ENCODE data around the gene UBE2V1.

Gene UBE2V1

DNA sequence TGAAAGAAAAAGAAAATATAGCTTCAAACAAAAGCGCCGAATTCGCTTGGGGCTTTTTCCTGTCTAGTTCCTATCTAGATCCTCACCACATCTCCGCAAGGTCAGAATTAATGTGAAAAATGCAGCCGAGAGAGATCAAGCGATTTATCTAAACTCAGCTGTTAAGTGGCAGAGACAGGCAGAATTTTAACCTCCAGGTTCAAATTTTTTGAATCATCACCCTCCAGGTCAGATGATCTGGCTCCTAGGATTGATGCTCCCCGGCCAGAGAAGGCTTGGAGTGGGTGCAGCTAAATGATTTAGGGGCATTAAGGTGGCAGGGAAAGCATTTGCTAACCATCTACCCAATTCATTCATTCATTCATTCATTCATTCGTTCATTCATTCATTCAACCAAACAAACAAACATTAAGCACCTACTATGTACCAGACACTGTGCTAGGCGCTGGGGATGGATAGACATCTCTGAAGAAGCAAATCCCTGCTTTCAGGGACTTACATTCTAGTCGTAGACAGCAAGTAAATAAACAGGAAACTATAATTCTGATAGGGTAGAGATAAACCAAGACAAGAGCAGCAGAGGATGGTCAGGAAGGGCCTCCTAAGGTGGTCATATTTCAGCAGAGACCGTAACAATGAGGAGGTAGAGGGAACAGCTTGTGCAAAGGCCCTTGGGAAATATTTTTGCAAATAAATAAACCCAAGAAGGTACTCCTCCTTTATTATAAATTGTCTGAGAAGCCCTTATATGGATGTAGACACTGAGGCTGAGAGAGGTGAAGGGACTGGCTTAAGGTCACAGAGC, 672 bp upstream of the UBE2V1 start:
- no peak for TF ChIP-seq GATA3 (IDR thresholded peaks at IDR 0.05; ENCODE audit: low read depth, low read length)
- 0 out of 2 replicates have a peak, but pooled peaks have one; percentile 32 for TF ChIP-seq GATA2 (IDR thresholded peaks at IDR 0.05; ENCODE audit: low read depth, low read length)

DNA sequence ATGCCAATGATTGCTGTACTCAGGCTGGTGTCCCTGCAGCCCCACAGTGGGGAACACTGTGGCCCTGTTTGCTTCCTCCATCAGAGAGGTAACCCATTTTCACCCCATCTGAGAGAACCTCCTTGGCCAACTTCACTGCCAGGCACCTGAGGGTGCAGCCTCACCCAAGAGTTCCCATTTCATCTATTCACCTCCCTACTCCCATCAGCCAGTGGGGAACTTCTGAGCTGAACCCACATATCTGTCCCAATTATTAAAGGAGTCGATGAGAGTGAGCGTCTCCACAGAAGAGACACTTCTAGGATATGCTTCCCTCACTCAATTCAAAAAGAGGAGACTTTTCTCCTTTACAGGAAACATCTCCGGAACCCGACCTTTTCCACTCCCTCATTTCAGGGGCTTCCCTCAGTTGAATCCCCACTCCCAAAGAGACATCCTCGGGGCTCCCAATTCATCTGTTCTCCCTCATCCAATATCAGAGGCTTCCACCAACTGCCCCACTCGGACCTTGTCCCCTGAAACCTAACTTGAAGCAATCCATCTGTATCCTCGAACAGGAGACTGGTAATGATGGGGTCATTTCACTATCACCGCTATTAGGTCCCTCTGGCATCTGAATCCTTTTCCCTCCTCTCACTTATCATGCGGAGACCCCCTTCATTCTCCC, 988 bp downstream of the UBE2V1 start:
- TF ChIP-seq GATA2 (IDR thresholded peaks at IDR 0.05; ENCODE audit: low read depth, low read length) (no peak), GATA3 (IDR thresholded peaks at IDR 0.05; ENCODE audit: low read depth, low read length) (no peak)

DNA sequence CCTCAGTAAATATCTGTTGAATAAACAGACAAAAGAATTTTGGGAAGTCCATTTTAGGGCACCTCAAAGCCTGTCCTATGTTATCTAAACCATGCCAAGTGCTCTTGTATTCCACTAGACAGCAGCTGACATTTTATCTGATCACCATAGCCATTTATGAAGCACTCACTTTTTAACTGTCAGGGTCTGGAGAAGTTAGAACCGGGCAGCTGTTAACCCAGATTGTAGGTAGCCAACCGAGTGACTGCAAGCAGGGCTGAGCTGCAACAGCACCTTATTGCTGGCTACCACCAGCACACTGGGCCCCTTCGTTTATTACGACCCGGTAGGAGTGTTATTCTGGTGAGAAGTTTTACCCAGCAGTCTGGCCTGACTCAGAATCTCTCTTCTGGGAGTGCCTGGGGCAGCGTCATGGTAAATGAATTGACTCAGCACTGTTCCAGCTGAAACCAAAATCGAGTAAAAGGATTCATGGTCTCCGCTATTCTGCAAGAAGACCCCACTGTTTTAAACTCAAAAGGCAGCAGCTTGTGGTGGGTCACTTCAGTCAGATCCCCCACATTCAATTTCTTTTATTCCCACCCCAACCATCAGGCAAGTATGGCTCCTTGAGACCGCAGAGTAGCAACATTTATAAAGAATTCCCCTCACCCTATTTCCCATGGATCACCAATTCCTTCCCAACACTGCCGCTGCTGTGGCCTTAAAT, 1.7 kb downstream of the UBE2V1 start:
- TF ChIP-seq GATA3 (IDR thresholded peaks at IDR 0.05; ENCODE audit: low read depth, low read length) (no peak), GATA2 (IDR thresholded peaks at IDR 0.05; ENCODE audit: low read depth, low read length) (no peak)

DNA sequence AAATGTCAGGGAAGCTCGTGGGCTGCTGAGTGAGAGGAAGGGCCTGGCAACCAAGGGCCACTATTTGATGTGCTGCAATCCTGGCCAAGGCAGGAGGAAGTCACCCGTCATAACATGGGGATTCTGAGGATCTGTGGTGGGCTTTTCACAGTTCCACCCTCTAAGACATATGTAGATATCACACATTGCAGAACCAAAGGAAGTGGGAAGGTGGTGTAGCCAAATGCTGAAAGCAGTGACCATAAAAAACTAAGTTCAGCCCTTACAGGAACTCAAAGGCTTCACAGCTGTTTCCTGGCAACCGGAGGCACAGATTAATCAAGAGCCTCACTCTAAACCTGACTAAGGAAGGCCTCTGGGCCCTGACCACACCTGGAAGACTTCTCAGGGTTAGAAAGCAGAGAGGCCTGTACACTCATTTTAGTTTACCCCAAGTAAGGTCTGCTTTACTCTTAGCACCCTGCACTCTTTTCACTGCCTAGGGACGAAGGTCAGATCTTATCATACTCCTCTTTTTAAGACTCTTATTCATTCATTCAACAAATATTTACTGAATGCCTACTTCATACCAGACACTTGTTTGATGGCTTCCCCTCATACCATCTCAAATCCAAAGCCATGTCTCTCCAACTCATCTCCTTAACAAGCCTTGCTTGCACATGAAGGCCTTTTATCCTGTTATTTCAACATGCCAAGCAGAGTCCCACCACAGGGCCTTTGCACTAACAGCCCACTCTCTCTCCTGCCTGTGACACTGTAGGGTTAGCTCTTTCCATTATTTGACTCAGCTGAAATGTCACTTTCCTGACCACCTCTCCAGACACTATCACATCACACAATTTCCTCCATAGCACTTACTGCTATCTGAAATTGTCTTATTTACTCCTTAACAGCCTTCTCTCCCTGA, 2.6 kb downstream of the UBE2V1 start:
- TF ChIP-seq GATA3 (IDR thresholded peaks at IDR 0.05; ENCODE audit: low read depth, low read length) (no peak), GATA2 (IDR thresholded peaks at IDR 0.05; ENCODE audit: low read depth, low read length) (no peak)

DNA sequence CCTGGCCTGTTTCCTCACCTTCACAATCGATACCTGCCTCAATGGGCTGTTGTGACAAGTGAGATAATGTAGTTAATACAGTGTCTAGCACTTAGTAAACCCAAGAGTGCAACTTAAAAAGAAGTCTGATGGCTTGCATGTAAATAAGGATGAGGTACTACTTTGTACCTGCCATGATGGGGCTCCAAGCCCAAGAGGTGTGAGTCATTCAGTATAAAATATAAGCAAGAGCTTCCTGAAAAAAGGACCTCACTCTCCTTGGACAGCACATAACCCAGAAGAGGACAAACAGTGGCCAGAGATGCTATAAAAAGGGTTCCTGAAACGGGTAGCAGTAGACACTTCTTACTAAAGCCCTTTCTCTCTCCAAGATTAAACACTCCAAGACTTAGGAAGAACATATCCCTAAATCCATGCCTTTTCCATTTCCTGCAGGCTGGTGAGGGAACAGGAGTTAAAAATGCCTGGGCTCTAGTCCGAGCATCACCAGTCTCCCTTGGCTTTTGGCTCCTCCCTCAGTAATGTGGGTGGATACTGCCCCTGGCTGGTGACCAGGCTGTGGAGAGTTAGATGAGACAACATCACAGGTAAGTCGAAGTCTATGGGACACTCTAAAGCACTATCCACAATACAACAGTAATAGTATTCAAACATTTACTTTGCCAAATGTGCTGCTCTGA, 4.3 kb downstream of the UBE2V1 start:
- no peak for TF ChIP-seq GATA3 (IDR thresholded peaks at IDR 0.05; ENCODE audit: low read depth, low read length)
- no peak for TF ChIP-seq GATA2 (IDR thresholded peaks at IDR 0.05; ENCODE audit: low read depth, low read length)

DNA sequence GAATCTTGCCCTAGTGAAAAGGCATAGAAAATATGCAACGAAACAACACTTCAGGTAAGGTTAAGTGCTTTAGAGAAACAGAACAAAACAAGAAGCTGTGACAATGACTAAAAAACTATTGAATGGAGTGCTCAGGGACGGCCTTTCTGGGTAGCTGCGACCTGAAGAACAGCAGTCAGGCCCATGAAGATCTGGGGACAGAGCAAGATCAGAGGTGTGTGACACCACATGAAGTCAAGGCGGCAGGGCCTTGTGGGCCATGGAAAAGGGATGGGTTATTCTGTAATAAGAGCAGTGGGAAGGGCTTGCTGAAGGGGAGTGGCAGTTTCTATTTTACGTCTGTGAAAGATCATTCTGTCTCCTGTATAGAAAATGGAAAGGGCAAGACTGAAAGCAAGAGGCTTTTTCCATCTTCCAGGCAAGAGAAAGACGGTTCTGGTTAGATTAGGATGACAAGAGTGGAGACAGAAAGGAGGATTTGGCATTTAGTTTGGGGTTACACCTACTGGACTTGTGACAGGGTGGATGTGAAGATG, 5.1 kb downstream of the UBE2V1 start:
- TF ChIP-seq GATA2 (IDR thresholded peaks at IDR 0.05; ENCODE audit: low read depth, low read length) (no peak), GATA3 (IDR thresholded peaks at IDR 0.05; ENCODE audit: low read depth, low read length) (no peak)

DNA sequence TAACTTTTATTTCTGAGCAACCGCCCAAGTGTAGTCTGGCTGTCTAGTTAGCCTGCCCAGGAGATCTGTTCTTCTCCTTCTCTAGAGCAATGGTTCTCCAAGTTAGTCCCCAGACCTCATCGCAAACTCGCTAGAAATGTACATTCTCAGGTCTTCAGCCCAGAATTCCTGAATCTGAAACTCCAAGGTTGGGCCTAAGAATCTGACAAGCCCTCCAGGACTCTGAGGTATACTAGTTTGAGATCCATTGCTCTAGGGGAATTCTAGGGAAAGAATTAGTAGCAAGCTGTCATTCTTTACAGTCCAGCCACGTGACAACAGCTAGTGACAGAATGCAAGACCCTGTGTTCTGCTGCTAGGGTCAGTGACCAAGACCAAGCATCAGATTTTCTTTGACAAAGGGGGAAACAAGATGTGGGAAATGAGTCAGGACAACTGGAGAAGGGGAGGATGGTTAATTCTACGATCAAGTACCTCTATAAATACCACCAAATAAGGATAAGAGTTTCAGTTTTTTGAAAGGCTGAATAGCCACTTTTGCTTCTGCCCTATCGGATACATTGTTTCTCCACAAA, 5.8 kb downstream of the UBE2V1 start:
- TF ChIP-seq GATA3 (IDR thresholded peaks at IDR 0.05; ENCODE audit: low read depth, low read length) (no peak), GATA2 (IDR thresholded peaks at IDR 0.05; ENCODE audit: low read depth, low read length) (no peak)

DNA sequence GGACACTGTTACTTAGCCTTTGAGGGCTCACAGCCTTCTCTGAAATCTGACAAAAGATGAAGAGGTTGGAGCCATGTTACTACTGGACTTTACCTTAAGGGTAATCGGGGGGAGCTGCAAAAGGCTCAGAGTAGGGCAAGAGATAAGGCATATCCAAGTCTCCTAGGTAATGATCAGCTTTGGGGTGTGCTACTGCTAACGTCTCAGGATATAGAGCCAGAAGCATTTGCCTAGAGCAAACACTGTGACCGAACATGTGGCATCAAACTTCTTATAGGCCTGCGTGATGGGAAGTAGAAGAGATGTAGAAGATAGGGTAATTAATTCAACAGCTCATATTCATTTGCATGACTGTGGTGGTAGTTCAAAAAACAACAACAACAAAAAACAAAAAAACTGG, 11.1 kb downstream of the UBE2V1 start:
- TF ChIP-seq GATA2 (IDR thresholded peaks at IDR 0.05; ENCODE audit: low read depth, low read length) = no peak
- no peak for TF ChIP-seq GATA3 (IDR thresholded peaks at IDR 0.05; ENCODE audit: low read depth, low read length)

DNA sequence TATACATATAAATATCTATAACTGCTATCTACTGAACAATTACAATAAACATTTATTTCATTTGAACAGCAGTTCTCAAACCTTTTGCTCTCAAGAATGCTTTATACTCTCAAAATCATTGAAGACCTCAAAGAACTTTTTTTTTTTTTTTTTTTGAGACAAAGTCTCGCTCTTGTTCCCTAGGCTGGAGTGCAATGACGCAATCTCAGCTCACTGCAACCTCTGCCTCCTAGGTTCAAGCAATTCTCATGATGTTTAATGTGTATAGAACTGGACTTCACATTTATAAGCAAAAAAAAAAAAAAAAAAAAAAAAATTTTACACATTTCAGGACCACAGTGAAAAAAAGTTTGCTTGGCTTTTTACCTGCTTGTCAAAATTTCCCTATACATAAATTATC, 11.7 kb downstream of the UBE2V1 start:
- no peak for TF ChIP-seq GATA3 (IDR thresholded peaks at IDR 0.05; ENCODE audit: low read depth, low read length)
- TF ChIP-seq GATA2 (IDR thresholded peaks at IDR 0.05; ENCODE audit: low read depth, low read length) = no peak

DNA sequence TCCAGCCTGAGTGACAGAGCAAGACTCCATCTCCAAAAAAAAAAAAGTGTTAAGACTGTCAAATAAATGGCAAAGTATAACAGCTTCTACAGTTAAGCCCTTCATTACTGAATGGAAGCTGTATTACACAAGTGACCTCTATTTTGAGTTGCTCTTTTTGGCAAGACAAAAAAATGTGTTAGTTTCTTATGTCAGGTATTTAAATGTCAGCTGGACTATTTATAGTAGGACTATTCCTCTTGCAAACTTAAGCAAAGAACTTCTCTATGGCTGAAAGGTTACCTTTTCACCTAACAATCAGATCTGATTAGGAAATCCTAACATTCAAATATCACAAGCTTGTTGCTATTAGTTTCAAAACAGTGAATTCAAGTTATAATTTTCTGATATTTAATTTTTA, 12.4 kb downstream of the UBE2V1 start:
- TF ChIP-seq GATA3 (IDR thresholded peaks at IDR 0.05; ENCODE audit: low read depth, low read length) = no peak
- no peak for TF ChIP-seq GATA2 (IDR thresholded peaks at IDR 0.05; ENCODE audit: low read depth, low read length)

DNA sequence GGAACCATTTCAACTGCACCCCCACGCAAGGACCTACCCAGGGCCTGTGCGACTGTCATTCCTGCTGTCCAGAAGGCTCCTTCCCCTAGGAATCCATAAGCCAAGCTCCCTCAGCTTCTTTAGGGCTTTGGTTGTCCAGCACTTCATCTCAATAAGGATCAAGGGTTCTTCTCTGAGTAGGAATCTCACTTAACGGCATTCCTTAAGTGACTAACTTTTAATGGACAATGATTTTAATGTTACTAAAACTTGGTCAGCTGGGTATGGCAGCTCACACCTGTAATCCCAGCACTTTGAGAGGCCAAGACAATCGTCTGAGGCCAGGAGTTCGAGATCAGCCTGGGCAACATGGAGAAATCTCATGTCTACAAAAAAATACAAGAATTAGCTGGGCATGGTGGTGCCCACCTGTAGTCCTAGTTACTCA, 13.4 kb downstream of the UBE2V1 start:
- TF ChIP-seq GATA2 (IDR thresholded peaks at IDR 0.05; ENCODE audit: low read depth, low read length) (no peak), GATA3 (IDR thresholded peaks at IDR 0.05; ENCODE audit: low read depth, low read length) (no peak)

DNA sequence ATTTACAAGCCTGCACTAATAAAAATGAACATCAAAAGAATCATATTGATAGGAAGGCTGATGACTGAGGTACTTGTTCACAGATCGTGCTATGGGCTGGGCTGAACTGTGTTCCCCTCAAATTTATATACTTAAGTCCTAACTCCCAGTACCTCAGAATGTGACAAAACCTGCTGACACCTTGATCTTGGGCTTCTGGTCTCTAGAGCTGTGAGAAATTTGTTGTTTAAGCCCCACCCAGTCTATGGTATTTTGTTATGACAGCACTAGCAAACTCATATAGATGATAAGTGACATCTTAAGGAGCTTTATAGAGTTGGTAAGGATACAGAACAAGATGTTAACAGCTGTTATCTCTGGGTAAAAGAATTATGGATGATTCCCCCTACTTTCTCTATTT, 13.8 kb downstream of the UBE2V1 start:
- TF ChIP-seq GATA3 (IDR thresholded peaks at IDR 0.05; ENCODE audit: low read depth, low read length) (no peak), GATA2 (IDR thresholded peaks at IDR 0.05; ENCODE audit: low read depth, low read length) (no peak)

Measured in SH-SY5Y (cell line).